Thoracic aorta (tissue), 2 donors: ENCODE data around the gene LSM7. TPM values are rescaled to one million over a fixed set of nuclear protein-coding genes. Genes with fewer than 3 reads are reported as not detected.

Experiments
- ATAC-seq: fragments of 150-250 bp; one replicate; pipeline ENCODE4 v1.8.0; 2017; ENCODE audit warnings: low read depth; ENCODE audit not compliant: insufficient number of reproducible peaks, low FRiP score
- DNase-seq: peaks from one replicate; pipeline ENCODE4 v3.0.0-alpha.2; 2020; ENCODE audit warnings: low spot score
- H3K27ac ChIP-seq, 2 donors: fragments of 200-600 bp; sonication (generic); 1 replicate in 1 of 2; 2 replicates in 1 of 2; pipeline ENCODE4 v1.5.1; 2016; ENCODE audit warnings: mild to moderate bottlenecking in 2 of 2, moderate library complexity in 2 of 2
- H3K27me3 ChIP-seq: fragments of 200-600 bp; sonication (generic); replicated peaks from 2 replicates; pipeline ENCODE4 v1.6.0; 2016; ENCODE audit warnings: mild to moderate bottlenecking; ENCODE audit not compliant: insufficient read depth
- H3K36me3 ChIP-seq: fragments of 200-600 bp; sonication (generic); one replicate; pipeline ENCODE4 v1.5.1; 2016
- H3K4me1 ChIP-seq, 2 donors: fragments of 200-600 bp; sonication (generic); 1 replicate in 1 of 2; 2 replicates in 1 of 2; pipeline versions ENCODE4 v1.5.1 to v1.6.0; 2016; ENCODE audit warnings: low read depth in 2 of 2, mild to moderate bottlenecking in 1 of 2; ENCODE audit not compliant: control insufficient read depth in 1 of 2
- H3K4me3 ChIP-seq: fragments of 200-600 bp; sonication (generic); 2 replicates; pipeline ENCODE4 v1.5.1; 2016; ENCODE audit warnings: mild to moderate bottlenecking
- H3K9me3 ChIP-seq: fragments of 200-600 bp; sonication (generic); 2 replicates; pipeline ENCODE4 v1.5.1; 2016
- total RNA-seq, 2 donors: library from RNA; depleted of rRNA; stranded (reverse); fragments of >200 nt; gene quantifications; one replicate each; pipeline versions ENCODE4 v1.1.0 to v1.2.3, GENCODE V29; 2016
- TF ChIP-seq, protein P1 (sequence below): fragments of 200-600 bp; sonication (generic); IDR thresholded peaks from one replicate; pipeline ENCODE4 v1.5.1; 2019; ENCODE audit warnings: antibody characterized with exemption

LSM7 gene
- total RNA-seq, 2 donors from 2014 or later = 35.5 to 38.8 TPM

DNA sequence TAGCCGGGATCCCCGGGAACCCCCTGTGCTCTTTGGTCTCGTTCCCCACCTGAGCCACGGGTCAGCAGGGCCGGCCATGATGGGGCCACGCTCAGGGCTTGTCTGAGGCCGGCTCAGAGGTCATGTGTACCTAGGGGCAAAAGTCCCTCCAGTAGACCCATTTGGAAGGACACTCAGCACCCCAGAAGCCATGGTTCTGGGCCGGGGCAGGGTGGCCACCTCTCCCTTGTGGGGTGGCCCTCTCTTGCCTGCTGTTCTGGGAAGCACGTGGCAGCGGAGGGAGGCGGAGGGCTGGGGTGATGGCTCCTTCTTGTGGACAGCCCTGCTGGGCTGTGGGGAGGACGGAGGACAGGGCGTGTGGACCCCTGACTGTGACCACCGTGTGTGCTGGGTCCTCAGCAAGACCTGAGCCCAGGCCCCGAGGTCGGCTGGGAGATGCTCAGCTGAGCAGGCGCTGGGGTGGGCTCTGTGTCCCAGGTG, 40.0 kb downstream of the LSM7 start:
- peaks cover 3% of the 10 kb centered on the region for H3K36me3 ChIP-seq
- no peaks in the 10 kb centered on the region for H3K9me3 ChIP-seq
- H3K27me3 ChIP-seq = peaks cover 7% of the 10 kb centered on the region
- H3K4me3 ChIP-seq = no peak overlapping the region
- peaks cover 17 to 29% of the 10 kb centered on the region in 2 donors for H3K4me1 ChIP-seq
- DNase-seq (no peak), ATAC-seq (no peak)
- TF ChIP-seq, protein P1, sequence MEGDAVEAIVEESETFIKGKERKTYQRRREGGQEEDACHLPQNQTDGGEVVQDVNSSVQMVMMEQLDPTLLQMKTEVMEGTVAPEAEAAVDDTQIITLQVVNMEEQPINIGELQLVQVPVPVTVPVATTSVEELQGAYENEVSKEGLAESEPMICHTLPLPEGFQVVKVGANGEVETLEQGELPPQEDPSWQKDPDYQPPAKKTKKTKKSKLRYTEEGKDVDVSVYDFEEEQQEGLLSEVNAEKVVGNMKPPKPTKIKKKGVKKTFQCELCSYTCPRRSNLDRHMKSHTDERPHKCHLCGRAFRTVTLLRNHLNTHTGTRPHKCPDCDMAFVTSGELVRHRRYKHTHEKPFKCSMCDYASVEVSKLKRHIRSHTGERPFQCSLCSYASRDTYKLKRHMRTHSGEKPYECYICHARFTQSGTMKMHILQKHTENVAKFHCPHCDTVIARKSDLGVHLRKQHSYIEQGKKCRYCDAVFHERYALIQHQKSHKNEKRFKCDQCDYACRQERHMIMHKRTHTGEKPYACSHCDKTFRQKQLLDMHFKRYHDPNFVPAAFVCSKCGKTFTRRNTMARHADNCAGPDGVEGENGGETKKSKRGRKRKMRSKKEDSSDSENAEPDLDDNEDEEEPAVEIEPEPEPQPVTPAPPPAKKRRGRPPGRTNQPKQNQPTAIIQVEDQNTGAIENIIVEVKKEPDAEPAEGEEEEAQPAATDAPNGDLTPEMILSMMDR = no peak
- H3K27ac ChIP-seq = no peak overlapping the region

DNA sequence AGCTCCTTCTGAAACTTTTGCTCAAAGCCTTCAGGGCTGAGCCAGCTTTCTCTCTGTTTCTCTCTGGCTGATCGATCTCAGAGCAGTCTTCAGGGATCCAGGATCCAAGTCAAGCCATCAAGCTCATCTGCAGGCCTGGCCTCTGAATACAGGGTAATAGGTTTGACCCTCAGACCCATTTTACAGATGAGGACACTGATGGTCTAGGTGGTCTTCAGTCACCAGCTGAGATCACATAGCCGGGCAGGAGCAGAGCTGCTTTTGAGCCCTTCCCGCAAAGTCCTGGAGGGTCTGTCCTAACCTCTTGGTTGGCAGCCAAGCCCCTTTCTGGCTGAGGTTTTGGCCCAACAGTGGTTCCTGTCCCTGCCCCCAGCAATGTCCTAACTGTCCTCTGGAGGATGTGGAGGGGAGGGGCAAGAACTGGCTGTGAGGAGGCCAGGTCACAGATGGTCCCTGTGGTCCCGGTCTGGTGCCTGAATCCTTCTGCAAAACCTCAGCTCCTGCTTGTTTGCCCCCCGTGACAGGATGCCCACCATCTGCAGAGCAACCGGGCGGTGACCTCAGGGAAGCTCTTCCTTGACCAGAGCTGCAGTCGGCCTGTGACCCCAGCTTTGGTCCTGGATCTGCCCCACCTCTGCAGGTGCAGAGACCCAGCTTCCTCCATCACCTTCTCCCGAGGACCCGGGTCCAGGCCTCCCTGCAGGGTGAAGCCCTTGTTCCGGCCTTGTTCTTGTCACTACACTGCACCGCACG, 40.6 kb downstream of the LSM7 start:
- DNase-seq (no peak), ATAC-seq (no peak)
- Histone ChIP-seq H3K27ac (no peak overlapping the region), H3K4me1 (peaks cover 17 to 29% of the 10 kb centered on the region in 2 donors), H3K4me3 (no peak overlapping the region), H3K9me3 (no peaks in the 10 kb centered on the region), H3K27me3 (peaks cover 7% of the 10 kb centered on the region), H3K36me3 (peaks cover 3% of the 10 kb centered on the region)
- TF ChIP-seq, protein P1 = no peak

DNA sequence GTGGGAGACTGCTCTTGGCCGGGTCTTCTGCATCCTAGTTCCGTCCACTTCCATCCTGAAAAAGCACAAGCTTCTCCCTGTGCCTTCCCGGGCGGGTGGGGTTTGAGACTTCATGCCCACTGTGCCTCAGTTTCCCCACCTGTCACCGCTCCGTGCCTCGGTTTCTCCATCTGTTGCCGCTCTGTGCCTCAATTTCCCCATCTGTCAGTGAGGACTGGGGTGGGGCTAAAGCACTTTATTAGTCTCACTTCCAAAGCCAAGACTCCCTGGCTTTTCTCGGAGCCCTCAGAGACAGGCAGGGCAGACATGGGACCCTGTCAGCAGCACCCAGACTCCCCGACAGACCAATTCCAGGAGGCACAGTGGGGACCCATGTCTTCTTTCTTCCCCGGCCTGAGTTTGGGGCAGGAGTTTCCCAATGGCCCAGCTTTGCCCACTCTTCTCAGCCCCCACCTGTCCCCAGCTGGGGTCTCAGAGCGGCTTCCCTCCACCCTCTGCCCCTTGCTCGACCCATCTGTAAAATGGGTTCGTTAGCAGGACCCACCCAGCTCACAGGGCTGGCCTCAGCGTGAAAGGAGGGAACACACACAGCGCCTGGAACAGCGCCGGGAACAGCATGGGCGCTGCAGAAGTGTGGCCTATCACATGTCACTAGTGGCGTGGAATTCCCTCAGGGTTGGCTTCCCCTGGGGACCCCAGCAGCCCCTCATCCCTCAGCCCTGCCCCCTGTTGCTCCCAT, 41.8 kb downstream of the LSM7 start:
- H3K27me3 ChIP-seq = peaks cover 7% of the 10 kb centered on the region
- H3K36me3 ChIP-seq = peaks cover 3% of the 10 kb centered on the region
- peaks cover 17 to 36% of the 10 kb centered on the region in 2 donors for H3K4me1 ChIP-seq
- no peak overlapping the region for H3K27ac ChIP-seq
- DNase-seq = no peak
- H3K4me3 ChIP-seq = no peak overlapping the region
- no peaks in the 10 kb centered on the region for H3K9me3 ChIP-seq
- TF ChIP-seq, protein P1 = no peak
- ATAC-seq = no peak

DNA sequence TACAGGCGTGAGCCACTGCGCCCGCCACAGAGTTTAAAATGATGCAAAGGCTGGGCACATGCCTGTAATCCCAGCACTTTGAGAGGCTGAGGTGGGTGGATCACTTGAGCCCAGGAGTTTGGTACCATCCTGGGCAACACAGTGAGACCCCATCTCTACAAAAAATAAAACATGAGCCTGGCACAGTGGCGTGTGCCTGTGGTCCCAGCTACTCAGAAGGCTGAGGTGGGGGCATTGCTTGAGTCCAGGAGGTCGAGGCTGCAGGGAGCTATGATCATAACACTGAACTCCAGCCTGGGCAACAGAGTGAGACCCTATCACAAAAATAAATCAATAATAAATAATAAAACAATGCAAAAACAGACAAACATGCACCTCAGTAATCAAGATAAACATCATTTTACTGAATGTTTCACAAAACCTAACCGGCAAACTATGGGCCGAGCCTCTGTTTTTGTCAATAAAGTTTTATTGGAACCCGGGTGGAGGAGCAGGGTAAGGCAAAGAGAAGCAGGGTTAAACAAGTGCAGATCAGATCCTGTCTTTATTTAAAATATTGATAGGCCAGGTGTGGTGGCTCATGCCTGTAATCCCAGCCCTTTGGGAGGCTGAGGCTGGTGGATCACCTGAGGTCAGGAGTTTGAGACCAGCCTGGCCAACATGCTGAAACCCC, 44.4 kb downstream of the LSM7 start:
- peaks cover 3% of the 10 kb centered on the region for H3K36me3 ChIP-seq
- ATAC-seq = no peak
- DNase-seq = no peak
- H3K4me3 ChIP-seq = no peak overlapping the region
- no peak overlapping the region for H3K27ac ChIP-seq
- H3K9me3 ChIP-seq = no peaks in the 10 kb centered on the region
- H3K27me3 ChIP-seq = no peaks in the 10 kb centered on the region
- TF ChIP-seq, protein P1 = no peak
- H3K4me1 ChIP-seq = peaks cover 0 to 12% of the 10 kb centered on the region in 2 donors

DNA sequence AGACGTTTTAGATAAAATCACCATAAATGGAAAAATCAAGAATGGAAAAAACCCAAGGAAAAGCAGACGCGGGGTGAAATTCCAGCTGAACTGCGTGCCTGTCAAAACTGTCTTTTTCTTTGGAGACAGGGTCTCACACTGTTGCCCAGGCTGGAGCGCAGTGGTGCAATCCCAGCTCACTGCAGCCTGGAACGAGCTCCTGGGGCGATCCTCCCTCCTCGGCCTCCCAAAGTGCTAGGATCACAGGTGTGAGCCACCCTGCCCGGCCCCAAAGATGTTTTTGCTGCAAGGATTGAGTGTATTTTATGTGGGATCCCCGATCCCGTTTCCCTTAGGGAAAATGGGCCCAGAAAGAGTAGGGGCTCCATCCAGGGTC, 45.5 kb downstream of the LSM7 start:
- ATAC-seq (no peak), DNase-seq (no peak)
- peak overlapping the region; percentile 58 for H3K4me3 ChIP-seq
- no peaks in the 10 kb centered on the region for H3K27me3 ChIP-seq
- no peaks in the 10 kb centered on the region for H3K9me3 ChIP-seq
- no peaks in the 10 kb centered on the region for H3K36me3 ChIP-seq
- H3K27ac ChIP-seq = no peak overlapping the region
- peaks cover 0 to 12% of the 10 kb centered on the region in 2 donors for H3K4me1 ChIP-seq
- TF ChIP-seq, protein P1 = no peak
